Dedifferentiated amniotic fluid mesenchymal stem cell (primary cell): ENCODE results near the gene FLRT3.

Experiments used
- DNase-seq: peaks from one replicate; pipeline ENCODE4 v3.0.0-alpha.2; 2016; ENCODE audit errors: extremely low spot score

Gene FLRT3

DNA sequence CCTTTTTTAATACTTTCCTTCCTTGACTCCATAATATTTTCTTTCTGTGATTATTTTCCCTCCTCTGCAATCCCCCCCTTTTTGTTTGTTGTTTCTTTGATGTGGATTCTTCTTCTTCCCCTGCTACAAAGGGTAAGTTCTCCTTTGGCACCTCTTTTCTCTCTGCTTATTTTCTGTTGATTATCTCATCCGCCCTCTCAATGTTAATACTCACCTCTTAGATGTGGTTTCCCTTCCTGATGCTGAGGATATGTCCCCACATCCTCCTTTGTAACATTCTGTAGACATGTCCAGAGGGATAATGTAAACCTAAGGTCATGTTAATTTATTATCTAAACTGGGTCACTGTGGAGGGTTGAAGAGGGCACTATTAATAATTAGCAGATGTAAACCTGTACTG is 17.7 kb downstream of the FLRT3 start:
- DNase-seq: no peak

DNA sequence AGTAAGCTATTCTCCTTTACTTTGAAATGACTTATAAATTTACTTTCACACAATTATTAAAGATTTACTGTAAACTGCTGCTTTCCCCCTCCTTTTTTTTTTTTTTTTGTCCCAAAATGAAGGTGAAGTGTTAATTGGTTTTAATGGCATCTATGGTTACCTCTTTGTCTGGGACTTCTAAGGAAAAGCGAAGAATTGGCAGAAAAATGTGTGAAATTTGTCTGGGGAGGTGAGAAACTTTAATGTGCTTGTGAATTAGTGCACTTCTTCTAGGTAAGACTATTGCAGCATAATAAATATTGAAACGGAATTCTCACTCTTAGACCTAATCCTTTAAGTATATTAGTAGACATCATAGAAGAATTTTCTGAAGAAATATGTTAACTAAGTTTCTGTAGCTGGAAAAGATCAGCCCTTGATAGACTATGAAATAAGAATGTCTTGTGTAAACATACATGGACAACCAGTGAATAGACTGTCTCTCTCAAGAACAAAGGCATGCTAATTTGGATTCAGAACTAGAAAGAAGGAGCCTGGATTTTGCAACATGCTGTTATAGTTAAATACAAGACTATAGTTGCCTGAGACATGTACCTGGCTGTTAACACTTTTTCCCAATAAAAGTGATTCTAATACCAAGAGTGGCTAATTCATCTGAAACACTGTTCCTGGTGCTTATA is 23.9 kb downstream of the FLRT3 start:
- DNase-seq: no peak

DNA sequence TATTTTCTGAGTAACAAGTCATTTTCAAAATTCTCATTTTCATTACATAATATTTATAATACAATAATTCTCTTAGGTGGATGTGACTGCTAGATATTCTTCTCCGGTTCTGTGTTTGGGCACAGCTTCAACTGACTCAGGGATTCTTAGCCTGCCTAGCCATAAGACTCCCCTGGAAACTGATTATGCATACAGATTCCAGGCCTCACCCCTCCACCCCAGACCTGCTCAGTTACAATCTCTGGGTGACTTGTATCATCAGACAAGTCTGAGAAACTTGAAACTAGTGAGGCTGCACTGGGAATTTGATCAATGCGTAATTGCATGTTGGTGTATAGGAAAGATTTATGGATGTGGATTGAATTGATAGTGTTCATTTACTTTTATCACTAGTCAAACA is 25.4 kb downstream of the FLRT3 start:
- no peak for DNase-seq

DNA sequence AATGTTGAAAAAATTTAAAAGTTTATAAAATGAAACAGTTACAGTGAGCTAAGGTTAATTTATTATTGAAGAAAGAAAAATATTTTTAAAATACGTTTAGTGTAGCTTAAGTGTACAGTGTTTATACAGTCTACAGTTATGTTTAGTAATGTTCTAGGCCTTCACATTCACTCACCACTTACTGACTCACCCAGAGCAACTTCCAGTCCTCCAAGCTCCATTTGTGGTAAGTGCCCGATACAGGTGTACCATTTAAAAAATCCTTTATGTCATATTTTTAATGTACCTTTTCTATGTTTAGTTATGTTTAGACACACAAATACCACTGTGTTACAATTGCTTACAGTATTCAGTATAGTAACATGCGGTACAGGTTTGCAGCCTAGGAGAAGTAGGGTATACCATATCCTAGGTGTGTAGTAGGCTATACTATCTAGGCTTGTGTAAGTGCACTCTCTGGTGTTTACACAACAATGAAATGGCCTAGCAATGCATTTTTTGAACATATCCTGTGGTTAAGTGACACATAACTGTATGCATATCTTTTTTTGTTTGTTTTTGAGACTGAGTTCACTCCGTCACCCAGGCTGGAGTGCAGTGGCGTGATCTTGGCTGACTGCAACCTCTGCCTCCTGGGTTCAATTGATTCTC is 26.3 kb downstream of the FLRT3 start:
- DNase-seq: no peak

DNA sequence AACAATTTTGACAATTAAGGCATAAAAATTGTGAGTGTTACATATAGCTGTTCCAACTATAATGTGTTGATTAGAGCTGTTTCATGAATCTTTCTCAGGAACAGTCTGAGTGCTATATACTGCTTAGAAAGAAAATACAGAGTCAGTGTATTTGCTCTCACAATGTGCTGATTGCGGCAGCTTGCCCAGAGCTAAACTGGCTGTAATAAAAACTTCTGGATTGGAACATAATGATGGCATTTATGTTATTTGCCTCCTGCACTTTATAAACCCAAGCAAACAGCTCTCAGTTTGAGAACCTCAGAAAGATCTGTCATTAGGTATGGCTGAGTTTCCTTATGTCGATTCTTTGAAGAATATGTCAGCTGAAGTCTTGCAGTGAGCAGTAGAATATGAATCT is 29.5 kb downstream of the FLRT3 start:
- DNase-seq: no peak

DNA sequence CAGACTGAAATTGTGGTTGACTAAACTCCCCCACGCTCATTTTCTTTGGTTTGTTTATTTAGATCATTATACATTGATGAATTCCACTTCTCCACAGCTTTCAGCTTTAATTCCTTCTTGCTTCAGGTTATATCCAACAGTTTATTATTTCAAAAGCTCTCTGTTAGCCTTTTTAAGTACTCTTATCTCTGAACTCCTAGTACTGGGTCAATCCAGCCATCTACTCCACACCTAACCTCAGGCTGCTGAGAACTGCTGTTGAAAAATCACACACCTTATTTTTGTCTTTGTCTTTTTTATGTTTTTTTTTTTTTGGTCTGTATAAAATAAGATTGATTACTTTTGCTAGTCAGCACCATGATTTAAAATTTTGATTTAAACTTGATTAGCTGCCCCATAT is 32.9 kb downstream of the FLRT3 start:
- DNase-seq: no peak

DNA sequence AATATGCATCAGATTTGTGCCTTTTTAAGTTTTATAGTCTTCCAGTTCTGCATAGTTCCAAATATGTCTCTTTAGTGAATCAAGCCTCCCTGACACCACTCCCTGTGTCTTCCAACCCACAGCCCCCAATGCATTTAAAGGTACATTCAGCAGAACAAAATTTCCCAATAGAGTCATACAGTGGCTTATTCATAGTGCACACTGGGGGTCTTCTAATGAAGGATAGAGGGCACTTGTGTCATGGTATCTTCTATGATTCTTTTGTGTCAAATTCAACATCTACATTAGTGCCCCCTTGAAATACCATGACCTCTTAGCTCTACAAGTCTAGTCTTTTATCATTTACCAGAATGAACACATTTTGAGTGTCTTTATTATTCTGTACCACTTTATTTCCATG is 33.8 kb downstream of the FLRT3 start:
- no peak for DNase-seq

DNA sequence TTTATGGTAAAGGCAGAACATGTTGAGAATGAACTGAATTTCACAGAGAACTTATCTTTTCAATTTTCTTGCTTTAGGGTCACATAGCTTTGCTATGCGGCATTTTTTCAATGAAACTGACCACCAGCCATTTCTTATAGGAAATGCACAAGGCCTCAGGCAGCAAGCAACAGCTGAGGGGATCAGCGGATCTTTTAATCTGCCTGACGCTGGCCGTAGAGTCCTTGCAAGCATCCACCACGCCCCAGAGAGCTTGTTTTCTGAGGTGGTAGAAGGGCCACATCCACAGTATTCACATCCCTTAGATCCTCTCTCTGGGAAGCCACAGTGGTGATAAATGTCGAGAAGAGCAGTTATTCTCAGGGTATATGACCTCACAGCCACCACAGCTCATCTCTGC is 34.3 kb downstream of the FLRT3 start:
- DNase-seq: no peak

DNA sequence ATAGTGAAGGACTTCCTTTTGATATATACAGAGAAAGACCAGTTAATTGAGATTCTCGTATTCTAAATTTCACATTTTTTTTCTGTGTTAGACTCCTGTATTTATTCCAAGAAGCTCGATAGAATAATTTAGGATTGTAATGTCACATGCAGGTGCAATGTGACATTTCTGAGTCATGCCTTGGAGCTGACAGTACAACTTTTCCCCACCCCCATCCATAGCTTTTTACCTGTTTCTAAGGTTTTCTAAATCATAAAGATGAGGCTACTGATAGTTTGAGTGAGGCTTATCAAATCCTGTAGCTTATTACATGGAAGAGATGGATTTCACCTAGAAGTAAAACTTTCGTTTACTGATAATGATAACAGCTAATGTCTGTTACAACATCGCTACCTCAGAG is 37.6 kb downstream of the FLRT3 start:
- no peak for DNase-seq

DNA sequence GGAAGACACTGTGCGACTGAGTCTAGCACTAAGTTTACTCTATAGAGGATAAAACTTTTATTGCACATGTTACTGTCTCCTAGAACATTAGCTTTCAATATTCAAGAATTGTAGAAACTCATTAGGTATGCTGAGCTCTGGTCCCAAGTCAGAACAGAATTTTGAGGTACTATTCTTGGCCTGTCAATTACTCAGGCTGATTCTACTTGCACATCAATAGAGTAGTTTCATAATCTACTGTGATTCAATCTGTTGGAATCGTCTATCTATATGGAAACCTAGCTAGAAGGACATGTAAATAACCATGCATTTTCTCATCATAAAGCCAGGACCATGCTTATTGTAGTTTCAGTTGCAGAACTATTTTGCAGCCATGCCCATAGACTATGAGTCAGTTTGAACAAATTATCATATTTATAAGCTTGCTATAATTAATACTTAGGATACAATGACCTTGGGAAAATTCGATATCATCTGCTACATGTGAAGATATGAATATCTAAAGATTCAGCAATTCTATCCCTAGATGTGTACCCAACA is 41.6 kb downstream of the FLRT3 start:
- no peak for DNase-seq

DNA sequence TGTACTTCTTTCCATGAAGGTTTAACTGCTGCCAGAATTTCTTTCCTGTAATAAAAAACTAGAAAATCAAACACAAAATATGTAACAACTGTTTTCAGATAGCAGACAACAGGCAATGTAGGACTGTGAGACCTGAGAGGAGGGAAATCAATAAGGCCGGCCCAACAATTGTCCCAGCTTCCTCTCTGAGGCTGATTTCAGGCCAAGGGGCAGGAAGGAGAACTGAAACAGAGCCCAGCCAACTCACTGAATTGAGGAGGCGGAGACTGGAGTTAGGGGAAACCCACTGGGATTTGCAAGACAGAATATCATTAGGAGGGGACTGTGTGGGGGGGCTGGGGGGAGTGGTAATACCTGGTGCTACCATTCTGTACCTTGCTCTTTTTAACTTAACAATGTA is 42.2 kb downstream of the FLRT3 start:
- DNase-seq: no peak

DNA sequence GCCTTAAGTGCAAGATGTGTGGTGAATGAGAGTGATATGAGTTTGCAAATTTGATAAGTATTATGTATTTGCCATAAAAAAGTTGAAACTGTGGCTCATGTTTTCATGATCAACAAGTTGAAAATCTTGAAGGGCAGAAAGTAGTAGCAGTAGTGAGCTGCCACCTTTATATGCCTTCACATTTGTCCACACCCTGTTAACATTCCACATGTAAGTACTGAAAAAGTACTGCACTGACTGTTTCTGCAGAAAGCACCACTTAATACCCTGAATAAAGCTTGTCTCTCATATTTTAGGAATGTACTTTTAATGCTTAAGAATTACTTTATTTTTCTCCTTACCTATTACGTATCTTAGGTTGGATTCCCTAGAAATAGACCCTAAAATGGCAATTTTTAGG is 45.9 kb downstream of the FLRT3 start:
- no peak for DNase-seq

DNA sequence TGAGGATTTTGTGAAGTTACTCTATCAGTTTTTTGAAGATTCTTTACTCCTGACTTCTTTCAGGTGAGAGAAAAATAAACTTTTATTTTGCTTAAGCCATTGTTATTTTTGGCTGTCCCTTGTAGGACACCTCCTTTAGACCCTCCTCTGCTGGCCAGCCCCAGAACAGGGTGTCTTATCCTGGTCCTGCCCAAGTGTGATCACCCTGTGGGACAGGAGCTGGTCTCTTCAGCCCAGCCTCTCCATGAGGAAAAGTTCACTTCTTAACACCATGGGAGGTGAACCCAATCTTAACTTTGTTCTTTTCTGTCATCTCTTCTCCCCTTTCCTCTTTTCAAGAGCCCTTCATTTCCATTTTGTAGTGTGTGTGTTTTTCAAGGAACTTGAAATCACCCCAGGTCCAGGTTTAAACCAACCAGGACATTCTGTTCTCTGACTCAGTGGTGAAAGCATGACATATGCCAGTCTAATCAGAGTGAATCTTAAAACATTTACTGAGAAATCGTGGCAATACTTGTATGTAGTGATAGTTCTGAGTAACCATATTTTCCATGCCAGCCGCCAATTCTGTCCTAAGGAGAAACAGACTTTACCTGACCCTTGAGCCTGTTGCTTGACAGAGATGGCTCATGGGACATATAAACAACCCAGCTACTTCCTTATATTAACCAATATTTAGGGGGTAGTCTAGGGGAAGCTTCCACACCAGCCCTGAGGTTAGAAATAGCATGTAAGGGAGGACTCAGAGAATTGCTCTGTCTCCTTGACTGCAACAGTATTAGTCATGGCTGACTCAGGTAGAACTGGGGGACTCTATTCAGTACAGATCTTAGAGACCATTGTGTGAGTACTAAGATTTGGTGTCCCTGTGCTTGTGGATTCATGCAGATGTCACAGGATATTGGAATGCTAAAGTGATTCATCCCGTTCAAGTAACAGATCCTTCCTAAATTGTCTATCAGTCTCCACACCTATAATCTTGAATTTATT is 48.8 kb downstream of the FLRT3 start:
- no peak for DNase-seq

DNA sequence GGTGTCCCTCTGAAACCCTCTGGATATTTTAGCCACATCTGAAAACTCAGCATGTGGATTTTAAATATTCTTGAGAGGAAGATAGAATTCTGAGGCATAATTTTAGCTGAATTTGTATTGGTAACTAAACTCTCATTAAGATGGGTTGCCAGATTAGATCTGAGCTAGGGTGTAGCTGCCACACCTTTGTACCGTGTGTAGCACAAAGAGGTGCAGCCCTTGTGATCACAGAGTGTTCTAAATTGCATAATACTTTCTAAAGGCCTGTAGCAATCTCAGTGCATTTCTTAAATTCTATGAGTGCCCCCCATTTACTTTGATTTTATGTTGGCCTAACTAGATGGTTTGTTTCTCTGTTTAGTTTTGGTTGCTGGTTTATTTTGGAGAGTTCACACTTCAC is 53.0 kb downstream of the FLRT3 start:
- no peak for DNase-seq

DNA sequence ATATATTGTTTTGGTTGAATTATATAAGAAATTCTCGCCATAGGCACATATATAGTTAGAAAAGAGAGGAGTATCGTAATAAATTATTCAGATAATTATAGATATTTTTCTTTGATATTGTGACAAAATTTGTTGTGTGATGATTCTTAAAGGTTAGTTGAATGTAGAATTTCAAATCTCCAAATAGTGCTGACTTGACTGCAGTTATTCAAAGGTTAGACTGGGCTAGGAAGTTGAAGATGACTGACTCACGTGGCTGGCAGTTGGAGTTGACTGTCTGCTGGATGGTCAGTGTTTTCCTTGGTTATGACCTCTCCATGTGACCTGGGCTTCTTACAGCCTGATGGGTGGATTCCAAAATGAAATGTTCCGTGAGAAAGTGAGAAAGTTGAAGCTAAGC is 55.3 kb downstream of the FLRT3 start:
- no peak for DNase-seq
